Lower leg skin (tissue), 4 donors: ENCODE measurements around the gene MCAT. TPM values are rescaled to one million over a fixed set of nuclear protein-coding genes. Genes with fewer than 3 reads are reported as not detected.

Source experiments
- total RNA-seq, 4 donors: library from RNA; depleted of rRNA; stranded (reverse); fragments of >200 nt; gene quantifications; one replicate each; pipeline ENCODE4 v1.1.0, GENCODE V29; 2016

MCAT gene
- total RNA-seq, 4 donors from 2014 or later: 21.5 to 28.1 (median 25.5) TPM

Other genes with a start within 250 kb of the MCAT start
- gene PACSIN2, start 128.2 kb downstream of the MCAT start, total RNA-seq: 10 to 100 TPM; 46.3 to 88.8 (median 58.2) TPM
- gene TTLL1, start 54.0 kb downstream of the MCAT start, total RNA-seq: 1 to 10 TPM; 1.9 to 7.9 (median 5.4) TPM
- 10 to 100 TPM in 1 of 4 donors, 1 to 10 TPM in 3; 2.6 to 12.6 (median 9.5) TPM for gene BIK, start 32.6 kb downstream of the MCAT start, total RNA-seq
- gene TSPO, start 8.2 kb upstream of the MCAT start, total RNA-seq: 100 to 1,000 TPM; 695 to 923 (median 775) TPM
- 10 to 100 TPM; 65.9 to 85.5 (median 72.8) TPM for gene TTLL12, start 43.7 kb upstream of the MCAT start, total RNA-seq
- gene SCUBE1, start 200.0 kb upstream of the MCAT start, total RNA-seq: 1 to 10 TPM in 1 of 4 donors, under 1 TPM in 3; 0.20 to 1.1 (median 0.28) TPM